H1 (cell line): ENCODE results near the gene MTX1. TPM values are rescaled to one million over a fixed set of nuclear protein-coding genes. Genes with fewer than 3 reads are reported as not detected.

Experiments
- ASH2L ChIP-seq: fragments of 200-600, 300-600 bp; sonication (generic); IDR thresholded peaks from one replicate; pipeline ENCODE4 v1.7.1; 2017; ENCODE audit warnings: low read length
- CBX5 ChIP-seq: fragments of 300-800, 300-1000 bp; sonication (generic); IDR thresholded peaks from 2 replicates; pipeline ENCODE4 v1.7.1; 2016; ENCODE audit warnings: antibody characterized with exemption, low read length, low read depth
- EZH2 ChIP-seq: fragments of 200-600 bp; sonication (generic); IDR thresholded peaks from 2 replicates; pipeline ENCODE4 v1.7.1; 2012; ENCODE audit warnings: low read depth, mild to moderate bottlenecking, moderate library complexity, low read length, inconsistent platforms; ENCODE audit not compliant: severe bottlenecking
- SIRT6 ChIP-seq: IDR thresholded peaks from one replicate; pipeline ENCODE4 v1.7.1; 2012; ENCODE audit warnings: low read length, inconsistent platforms
- TAF1 ChIP-seq: IDR thresholded peaks from 2 replicates; pipeline ENCODE4 v1.6.1; 2011; ENCODE audit warnings: mild to moderate bottlenecking, low read depth, low read length
- polyA plus RNA-seq, 7 experiments: library from polyadenylated mRNA; depleted of rRNA in 3 of 7; stranded (reverse) in 5 of 7; unstranded in 2 of 7; fragments of >200 nt in 5 of 7; fragments of 200-250 nt in 2 of 7; gene quantifications; 1 replicate in 5 of 7; 2 replicates in 1 of 7; 4 replicates in 1 of 7; pipeline versions ENCODE4 v1.2.1 to v1.2.3, GENCODE V29; 2011 to 2013; ENCODE audit warnings: missing spikeins in 2 of 7, mixed read lengths in 2 of 7
- total RNA-seq: library from RNA; stranded (reverse); fragmentation: NEBNext Ultra II Directional; extraction: Animal tissue kit (Norgen Biotek cat#: 25700); gene quantifications from 2 replicates; pipeline ENCODE4 v1.2.1, GENCODE V29; 2021
- TF ChIP-seq, protein P1 (sequence below): fragments of 300-600 bp; sonication (generic); IDR thresholded peaks from 2 replicates; pipeline ENCODE4 v1.7.1; 2012; ENCODE audit warnings: low read length, moderate library complexity, mild to moderate bottlenecking, inconsistent platforms; ENCODE audit not compliant: insufficient replicate concordance
- TF ChIP-seq, protein P2 (sequence below): IDR thresholded peaks from 2 replicates; pipeline ENCODE4 v1.6.1; 2011; ENCODE audit warnings: low read depth, mild to moderate bottlenecking, low read length; ENCODE audit not compliant: insufficient read depth

The MTX1 gene
- total and polyA plus RNA-seq, 2 of the 8 experiments (the other 6 are each of a cell fraction or from before 2014, with no cell fraction given): 47.9 to 131 TPM

DNA sequence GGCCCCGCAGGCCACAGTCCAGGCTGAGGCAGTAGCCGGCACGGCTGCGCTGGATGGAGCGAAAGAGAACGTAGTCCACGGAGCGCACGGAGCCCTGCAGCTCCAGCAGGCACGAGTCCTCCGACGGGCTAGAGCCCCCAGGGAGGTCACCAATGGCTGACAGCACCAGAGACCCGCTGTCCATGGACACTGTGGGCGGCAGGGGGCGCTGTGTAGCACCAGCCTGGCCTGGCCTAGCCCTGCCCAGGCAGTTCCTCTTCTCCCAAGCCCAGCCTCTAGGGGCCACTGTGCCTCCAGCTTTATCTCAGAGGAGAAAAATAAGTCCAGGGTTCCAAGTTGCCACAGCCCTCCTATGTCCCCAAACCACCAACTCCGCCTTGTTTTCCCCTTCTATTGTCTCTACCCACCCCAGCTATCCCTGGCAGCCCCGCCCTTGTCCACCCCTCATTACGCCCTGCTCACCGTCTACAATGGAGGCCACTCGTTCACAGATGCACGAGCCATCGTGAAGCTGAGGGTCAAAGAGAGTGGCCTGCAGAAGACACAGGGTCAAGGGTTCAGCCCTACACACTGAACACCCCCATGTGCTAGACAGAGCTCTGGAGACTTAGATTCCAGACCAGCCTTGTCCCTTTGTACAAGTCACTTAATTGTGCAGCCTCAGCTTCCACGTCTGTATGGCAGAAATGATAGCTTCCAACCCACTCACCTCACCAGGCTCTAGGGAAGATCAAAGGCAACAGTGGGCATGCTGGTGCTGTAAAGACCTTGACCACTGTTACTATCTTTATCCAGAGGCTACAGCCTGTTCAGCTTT lies 42.3 kb downstream of the MTX1 start (continued):
- TF ChIP-seq EZH2: no peak
- TF ChIP-seq SIRT6: no peak
- no peak for TF ChIP-seq CBX5
- 0 out of 2 replicates have a peak, but pooled peaks have one; percentile 12 for TF ChIP-seq TAF1
- peak; percentile 59 for TF ChIP-seq ASH2L
- TF ChIP-seq, protein P1, sequence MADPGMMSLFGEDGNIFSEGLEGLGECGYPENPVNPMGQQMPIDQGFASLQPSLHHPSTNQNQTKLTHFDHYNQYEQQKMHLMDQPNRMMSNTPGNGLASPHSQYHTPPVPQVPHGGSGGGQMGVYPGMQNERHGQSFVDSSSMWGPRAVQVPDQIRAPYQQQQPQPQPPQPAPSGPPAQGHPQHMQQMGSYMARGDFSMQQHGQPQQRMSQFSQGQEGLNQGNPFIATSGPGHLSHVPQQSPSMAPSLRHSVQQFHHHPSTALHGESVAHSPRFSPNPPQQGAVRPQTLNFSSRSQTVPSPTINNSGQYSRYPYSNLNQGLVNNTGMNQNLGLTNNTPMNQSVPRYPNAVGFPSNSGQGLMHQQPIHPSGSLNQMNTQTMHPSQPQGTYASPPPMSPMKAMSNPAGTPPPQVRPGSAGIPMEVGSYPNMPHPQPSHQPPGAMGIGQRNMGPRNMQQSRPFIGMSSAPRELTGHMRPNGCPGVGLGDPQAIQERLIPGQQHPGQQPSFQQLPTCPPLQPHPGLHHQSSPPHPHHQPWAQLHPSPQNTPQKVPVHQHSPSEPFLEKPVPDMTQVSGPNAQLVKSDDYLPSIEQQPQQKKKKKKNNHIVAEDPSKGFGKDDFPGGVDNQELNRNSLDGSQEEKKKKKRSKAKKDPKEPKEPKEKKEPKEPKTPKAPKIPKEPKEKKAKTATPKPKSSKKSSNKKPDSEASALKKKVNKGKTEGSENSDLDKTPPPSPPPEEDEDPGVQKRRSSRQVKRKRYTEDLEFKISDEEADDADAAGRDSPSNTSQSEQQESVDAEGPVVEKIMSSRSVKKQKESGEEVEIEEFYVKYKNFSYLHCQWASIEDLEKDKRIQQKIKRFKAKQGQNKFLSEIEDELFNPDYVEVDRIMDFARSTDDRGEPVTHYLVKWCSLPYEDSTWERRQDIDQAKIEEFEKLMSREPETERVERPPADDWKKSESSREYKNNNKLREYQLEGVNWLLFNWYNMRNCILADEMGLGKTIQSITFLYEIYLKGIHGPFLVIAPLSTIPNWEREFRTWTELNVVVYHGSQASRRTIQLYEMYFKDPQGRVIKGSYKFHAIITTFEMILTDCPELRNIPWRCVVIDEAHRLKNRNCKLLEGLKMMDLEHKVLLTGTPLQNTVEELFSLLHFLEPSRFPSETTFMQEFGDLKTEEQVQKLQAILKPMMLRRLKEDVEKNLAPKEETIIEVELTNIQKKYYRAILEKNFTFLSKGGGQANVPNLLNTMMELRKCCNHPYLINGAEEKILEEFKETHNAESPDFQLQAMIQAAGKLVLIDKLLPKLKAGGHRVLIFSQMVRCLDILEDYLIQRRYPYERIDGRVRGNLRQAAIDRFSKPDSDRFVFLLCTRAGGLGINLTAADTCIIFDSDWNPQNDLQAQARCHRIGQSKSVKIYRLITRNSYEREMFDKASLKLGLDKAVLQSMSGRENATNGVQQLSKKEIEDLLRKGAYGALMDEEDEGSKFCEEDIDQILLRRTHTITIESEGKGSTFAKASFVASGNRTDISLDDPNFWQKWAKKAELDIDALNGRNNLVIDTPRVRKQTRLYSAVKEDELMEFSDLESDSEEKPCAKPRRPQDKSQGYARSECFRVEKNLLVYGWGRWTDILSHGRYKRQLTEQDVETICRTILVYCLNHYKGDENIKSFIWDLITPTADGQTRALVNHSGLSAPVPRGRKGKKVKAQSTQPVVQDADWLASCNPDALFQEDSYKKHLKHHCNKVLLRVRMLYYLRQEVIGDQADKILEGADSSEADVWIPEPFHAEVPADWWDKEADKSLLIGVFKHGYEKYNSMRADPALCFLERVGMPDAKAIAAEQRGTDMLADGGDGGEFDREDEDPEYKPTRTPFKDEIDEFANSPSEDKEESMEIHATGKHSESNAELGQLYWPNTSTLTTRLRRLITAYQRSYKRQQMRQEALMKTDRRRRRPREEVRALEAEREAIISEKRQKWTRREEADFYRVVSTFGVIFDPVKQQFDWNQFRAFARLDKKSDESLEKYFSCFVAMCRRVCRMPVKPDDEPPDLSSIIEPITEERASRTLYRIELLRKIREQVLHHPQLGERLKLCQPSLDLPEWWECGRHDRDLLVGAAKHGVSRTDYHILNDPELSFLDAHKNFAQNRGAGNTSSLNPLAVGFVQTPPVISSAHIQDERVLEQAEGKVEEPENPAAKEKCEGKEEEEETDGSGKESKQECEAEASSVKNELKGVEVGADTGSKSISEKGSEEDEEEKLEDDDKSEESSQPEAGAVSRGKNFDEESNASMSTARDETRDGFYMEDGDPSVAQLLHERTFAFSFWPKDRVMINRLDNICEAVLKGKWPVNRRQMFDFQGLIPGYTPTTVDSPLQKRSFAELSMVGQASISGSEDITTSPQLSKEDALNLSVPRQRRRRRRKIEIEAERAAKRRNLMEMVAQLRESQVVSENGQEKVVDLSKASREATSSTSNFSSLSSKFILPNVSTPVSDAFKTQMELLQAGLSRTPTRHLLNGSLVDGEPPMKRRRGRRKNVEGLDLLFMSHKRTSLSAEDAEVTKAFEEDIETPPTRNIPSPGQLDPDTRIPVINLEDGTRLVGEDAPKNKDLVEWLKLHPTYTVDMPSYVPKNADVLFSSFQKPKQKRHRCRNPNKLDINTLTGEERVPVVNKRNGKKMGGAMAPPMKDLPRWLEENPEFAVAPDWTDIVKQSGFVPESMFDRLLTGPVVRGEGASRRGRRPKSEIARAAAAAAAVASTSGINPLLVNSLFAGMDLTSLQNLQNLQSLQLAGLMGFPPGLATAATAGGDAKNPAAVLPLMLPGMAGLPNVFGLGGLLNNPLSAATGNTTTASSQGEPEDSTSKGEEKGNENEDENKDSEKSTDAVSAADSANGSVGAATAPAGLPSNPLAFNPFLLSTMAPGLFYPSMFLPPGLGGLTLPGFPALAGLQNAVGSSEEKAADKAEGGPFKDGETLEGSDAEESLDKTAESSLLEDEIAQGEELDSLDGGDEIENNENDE: no peak
- TF ChIP-seq, protein P2, sequence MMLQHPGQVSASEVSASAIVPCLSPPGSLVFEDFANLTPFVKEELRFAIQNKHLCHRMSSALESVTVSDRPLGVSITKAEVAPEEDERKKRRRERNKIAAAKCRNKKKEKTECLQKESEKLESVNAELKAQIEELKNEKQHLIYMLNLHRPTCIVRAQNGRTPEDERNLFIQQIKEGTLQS: 0 out of 2 replicates have a peak, but pooled peaks have one; percentile 4
- TF ChIP-seq, all 59 proteins: peak for 16
